HG03066 (cell line): ENCODE data around the gene CAPN6.

Source experiments
- ATAC-seq: cut with Tn5 transposase; IDR thresholded peaks from one replicate; pipeline ENCODE4 v1.9.1; 2021; ENCODE audit warnings: low read depth; ENCODE audit not compliant: unreplicated experiment

The CAPN6 gene, protein sequence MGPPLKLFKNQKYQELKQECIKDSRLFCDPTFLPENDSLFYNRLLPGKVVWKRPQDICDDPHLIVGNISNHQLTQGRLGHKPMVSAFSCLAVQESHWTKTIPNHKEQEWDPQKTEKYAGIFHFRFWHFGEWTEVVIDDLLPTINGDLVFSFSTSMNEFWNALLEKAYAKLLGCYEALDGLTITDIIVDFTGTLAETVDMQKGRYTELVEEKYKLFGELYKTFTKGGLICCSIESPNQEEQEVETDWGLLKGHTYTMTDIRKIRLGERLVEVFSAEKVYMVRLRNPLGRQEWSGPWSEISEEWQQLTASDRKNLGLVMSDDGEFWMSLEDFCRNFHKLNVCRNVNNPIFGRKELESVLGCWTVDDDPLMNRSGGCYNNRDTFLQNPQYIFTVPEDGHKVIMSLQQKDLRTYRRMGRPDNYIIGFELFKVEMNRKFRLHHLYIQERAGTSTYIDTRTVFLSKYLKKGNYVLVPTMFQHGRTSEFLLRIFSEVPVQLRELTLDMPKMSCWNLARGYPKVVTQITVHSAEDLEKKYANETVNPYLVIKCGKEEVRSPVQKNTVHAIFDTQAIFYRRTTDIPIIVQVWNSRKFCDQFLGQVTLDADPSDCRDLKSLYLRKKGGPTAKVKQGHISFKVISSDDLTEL

DNA sequence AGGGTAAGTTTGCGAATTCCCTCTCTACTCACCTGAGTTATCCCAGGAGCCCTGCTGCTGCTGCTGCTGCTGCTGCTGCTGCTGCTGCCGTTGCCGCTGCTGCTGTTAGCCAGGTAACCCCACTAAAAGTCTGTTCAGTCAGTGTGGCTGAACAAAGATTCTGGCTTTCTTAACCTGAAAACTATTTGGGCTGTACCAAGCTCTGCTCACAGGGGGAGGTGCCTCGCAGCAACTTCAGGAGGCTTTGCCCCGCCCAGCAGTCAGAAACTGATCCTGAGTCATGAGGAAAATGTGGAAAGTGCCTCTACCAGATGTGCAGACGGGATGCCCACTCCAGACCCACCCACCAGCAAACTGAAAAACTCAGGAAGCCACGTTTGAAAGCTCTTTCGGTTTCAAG lies at the start of gene CAPN6:
Gene CAPN6, minus strand, starts transcription at position 145 of the 400 bp plus-strand sequence. CDS start 6,547 bp downstream, outside the sequence.
- no peak for ATAC-seq

DNA sequence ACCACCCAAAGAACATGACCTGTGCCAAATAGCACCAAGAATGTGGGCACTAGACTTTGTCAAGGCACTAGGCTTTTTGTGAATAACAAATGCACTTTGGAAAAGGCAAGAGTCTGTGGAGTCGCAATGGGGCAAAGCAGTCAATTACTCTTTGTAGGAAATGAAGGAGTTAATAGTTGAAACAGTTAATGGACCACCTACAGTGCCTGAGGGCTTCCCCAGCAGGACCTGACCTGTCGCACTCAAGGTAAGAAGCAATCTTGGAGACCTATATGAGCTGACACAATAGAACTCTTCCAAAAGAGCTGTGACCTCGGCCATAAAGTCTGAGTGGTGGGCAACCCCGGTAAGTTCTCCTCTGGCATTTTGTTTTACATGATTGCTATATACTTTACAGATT lies 49.2 kb upstream of the CAPN6 start:
- no peak for ATAC-seq

DNA sequence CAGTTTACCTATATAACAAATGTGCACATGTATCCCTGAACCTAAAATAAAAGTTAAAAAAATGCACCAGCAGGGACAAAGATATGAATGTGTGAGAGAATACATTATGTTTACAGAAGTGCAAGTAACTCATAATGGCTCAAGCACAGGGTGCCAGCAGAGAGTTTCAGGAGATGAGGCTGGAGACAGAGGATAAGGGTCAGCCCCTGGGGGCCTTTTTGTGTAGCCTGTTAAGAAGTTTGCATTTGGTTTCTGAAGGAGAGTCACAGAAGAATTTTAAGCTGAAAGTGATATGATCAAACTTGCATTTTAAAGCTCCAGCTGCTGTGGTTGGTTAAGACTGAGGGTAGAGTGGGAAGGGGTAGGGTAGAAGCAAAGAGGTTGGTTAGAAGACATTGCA lies 48.6 kb upstream of the CAPN6 start:
- ATAC-seq, result no peak

DNA sequence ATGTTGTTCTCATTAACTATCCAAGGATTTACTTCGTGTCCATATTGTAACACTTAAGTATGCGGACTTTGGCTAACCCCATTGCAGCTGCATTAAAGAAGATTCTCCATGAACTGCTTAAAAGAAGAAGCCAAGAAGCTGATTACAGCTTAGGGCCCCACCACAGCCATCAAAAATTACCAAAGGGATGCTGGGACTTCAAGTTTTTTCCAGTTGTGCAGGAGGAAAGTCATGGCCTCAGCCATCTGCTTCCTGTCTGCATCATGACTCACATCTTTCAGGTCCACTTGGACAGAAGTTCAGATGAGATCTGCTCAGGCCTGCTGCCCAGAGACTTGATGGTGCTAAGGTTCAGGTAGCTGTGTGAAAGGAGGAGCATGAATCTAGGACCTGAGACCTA lies 38.8 kb upstream of the CAPN6 start:
- no peak for ATAC-seq

DNA sequence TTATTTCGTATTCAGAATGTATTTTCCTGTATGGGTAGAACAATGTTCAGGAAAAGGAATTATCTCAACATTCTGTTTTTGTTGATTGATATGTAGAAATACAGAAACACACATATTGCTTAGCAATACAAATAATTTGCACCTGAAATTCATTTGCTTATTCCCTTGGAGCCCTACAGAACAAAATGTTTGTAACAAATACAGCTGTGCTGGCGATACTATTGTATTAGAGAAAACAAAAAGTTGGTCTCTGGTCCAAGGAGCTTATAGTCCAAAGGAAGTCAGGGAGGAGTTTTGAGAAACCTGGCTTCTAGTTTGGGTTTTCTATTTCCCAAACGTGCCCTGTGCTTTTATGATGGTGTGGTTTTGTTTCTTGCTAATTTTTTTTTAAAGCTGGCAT lies 37.8 kb upstream of the CAPN6 start:
- ATAC-seq, result no peak

DNA sequence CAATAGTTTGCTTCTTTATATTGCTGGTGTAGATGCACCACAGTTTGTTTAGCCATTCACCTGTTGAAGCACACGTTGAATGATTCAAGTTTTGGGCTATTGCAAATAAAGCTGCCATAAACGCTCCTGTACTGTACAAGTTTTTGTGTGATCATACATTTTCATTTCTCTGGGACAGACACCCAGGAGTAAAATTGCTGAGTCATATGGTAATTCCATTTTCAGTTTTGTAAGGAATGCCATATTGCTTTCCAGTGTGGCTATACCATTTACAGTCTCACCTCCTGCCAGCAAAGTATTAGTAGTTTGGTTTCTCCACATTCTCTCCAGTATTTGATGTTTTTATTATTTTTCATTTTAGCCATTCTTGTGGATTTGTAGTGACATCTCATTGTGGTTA lies 32.0 kb upstream of the CAPN6 start:
- no peak for ATAC-seq

DNA sequence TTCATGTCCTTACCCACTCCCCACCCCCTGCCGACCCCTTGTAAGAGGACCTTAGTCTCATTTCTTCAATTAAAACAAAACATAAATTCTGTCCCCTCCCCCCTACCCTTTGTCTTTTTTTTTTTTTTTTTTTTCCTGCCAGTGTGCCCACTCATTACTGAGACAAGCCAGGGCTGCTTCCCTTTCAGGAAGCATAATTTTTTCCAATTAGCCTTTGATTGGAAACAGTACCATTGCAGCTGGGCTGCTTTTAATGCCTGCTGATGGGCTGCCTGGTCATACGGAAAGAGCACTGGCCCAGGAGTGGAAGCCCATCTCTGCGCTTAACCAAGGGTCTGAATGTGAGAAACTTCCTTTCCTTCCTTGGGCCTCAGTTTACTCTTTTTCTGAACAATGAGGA lies 18.6 kb upstream of the CAPN6 start:
- ATAC-seq, result no peak

DNA sequence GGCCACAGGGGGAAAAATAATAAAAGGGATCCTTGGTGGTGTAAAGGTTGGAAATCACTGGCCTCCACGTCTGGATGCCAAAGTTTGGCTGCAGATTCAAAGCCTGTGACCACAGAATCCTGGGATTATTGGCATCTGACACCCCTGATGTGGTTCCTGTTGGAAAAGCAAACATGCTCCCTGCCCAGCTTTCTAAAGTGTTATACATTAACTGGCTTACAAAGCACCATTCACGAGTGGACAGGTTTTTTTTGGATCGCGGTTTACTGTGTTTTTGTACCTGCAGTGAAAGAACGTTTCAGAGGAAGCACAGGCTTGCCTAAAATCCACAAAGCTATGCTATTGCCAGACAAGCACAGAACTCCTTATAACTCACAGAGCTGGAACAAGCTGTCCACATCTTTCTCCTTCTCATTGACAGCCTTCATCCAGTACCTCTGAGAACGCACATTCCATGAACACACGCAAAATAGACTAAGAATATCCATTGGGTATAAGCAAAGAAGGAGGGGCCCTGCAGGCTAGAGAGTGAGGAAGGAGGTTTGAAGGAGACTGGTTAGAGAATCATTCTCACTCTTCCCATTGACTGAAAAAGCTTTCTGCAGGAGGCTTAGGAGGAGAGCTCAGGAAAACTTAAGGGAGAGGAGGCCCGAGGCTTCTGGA lies 14.5 kb upstream of the CAPN6 start:
- ATAC-seq, result no peak

DNA sequence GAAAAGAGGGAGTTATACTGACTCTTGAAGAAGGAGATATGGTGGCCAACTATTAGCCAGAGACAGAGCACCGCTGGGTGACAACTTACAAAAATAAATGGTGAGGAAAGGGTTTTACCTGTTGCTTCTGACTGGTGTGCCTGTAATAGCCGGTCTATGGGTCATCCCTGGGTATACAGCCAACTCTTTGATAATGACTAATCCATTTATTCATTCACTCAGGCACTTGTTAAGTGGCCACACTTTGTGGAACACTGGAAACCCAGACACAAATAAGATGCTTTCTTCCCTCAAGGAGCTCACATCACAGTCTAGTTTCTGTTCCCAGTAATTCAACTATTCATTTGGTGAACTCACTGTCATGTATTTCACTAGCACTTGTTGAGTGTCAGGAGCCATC lies 13.2 kb upstream of the CAPN6 start:
- ATAC-seq, result no peak

DNA sequence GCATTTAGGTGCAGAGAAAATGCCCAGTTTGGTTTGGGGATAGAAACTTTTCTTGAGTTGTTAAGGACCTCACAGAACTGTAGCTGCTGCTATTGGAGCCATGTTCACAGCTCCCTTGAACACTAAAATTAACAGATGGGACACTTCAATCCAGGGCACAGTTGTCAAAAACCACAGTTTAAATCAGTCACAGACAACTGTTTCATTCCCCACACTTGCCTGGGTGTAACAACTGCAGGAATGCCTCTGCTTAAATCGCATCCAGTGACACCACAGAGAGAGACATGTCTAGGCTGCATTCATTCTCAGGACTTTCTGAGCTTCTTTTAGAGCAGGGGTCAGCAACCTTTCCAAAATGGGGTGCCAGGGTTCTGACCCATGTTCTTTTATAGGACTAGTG lies 12.7 kb upstream of the CAPN6 start:
- no peak for ATAC-seq

DNA sequence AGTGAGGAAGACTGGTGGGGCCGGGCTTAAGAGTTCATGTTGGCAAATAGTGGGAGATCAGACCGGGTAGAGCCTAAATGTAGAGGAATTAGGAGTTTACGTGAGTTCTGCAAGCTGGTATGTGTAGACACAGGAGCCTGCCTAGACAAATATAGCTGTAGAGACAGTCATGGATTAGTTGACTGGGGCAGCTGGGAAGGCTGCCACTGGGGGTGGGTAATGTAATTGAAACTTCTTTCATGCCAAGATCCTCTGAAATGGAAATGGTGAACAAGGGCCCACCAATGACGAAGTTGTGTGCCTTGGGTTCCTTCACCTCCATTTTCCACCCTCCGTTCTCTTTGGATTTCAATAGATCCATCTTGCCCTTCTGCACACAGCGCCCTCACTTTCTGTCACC lies 11.9 kb upstream of the CAPN6 start:
- ATAC-seq, result no peak

DNA sequence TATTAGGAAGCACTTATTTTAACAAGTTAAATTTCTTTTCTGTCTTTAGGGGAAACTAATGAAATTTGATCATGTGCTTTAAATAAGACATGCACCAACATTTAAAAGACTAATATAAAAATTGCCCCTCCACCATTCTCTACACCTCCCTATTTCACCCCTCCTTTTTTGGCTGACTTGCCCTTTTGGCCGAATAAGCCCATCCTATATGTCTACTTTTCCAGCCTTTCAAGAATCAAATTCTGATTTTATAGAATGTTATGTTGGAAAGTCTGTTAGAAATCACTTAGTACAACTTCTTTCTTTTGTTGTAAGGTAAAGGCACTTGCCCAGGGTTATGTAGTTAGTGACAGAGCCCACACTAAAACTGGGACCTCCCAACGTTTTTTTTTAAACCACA lies 1.8 kb downstream of the CAPN6 start:
- ATAC-seq, result no peak

DNA sequence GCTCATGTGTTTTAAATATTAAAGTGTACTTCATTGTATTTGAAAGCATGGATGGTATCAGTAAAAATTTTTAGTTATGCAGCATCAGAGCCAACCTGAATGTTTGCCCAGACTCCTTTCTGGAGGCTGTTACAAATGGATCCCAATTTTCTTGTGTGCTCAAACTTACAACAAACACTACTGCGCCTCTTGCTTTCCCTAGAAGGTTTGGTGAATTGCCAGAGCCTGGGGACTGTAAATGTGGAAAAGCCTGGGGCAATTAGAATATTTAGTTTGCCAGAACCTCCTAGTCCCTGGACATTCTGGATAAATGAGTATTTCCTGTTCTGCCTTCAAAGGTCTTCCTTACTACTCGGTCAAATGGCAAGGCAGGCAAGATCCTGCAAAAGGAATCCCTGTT lies 4.8 kb downstream of the CAPN6 start:
- no peak for ATAC-seq

DNA sequence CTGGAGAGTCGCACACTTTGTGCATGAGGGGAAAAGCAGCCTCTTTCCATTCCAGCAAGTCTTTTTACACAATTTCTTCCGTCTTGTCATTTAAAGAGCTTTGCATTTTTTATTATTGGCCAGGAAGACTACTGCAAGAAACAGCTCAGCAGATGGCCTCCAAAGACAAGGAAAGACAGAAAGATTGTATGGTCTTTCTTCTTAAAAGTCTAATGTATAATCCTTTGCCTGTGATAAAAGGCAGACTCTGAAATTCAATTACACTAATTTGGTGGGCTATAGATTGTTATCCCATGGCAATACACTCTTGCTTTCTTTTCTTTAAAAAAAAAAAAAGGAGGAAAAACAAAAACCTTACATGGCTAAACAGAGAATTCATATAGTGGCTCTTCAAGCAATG lies 5.9 kb downstream of the CAPN6 start:
- no peak for ATAC-seq

DNA sequence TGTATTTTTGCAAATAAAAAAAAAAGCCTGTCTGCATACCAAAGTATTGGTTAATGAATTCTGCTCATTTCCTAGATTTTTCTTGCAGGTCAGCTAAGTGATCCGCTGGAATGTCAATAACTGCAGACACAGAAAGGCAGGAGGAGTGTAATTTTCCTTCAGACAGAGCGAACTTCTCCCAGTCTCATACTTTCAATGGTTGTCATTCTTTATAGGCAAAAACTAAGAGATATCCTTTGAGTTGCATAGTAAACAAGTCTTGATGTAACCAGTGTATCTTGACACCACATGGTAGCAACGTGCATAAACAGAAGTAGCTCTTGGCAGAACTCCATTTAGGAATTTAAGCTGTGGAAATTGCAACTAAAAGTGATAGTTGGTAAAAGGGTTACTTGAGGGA lies 8.2 kb downstream of the CAPN6 start:
- no peak for ATAC-seq

DNA sequence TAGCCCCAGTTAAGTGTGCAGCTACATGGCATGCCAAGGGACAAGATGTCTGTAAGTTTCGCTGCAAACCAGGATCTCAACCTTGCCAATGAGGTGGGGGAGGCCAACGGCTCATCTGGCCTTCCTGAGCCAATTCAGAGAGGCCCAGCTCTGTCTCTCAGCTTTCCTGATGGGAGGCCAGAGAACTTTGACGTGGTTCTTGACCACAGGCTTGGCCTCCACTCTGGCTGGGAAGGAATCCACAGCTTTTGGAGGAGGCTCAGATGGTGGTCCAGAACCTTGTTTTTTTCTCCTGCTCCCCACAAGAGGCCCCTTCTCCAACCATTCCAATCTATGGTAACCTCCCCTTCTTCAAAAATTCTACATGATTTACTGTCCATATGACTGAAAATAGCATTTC lies 9.8 kb downstream of the CAPN6 start:
- ATAC-seq, result no peak

DNA sequence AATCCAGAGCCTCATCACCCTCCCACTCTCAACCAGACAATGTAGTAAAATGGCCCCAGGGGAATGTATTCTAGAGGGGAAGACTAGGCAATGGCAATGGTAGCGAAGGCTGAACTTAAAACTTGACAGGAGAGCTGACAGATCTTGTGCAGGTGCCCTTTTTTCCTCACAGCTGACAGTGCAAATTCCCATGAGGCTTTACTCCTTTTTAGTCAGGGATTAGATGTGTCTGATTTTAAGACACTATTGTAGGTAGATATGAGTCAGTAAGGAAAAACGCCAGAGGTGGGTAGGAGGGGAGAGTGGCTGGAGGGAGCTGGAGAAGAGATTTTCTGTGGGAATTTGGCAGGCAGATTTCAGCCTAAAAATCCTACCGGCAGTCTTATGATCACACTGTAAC lies 10.7 kb downstream of the CAPN6 start:
- no peak for ATAC-seq

DNA sequence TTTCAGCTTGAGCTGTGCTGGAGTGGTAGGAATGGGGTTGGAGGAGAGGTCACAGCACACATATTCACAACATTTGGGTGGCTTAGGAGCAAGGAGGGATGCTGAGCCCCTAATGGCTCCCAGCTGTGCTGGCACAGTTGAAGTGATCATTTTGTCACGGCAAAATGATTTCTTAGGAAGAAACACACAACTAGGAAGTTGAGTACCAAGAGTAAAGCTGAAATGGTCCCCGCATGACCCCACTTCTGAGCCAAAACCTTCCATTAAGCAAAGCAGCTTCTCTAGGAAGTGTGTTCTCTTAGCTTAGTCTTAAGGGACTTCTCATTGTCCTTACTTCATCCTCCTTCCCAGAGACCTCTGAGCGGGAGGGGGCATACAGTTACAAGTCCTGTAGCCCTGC lies 12.6 kb downstream of the CAPN6 start:
- no peak for ATAC-seq

DNA sequence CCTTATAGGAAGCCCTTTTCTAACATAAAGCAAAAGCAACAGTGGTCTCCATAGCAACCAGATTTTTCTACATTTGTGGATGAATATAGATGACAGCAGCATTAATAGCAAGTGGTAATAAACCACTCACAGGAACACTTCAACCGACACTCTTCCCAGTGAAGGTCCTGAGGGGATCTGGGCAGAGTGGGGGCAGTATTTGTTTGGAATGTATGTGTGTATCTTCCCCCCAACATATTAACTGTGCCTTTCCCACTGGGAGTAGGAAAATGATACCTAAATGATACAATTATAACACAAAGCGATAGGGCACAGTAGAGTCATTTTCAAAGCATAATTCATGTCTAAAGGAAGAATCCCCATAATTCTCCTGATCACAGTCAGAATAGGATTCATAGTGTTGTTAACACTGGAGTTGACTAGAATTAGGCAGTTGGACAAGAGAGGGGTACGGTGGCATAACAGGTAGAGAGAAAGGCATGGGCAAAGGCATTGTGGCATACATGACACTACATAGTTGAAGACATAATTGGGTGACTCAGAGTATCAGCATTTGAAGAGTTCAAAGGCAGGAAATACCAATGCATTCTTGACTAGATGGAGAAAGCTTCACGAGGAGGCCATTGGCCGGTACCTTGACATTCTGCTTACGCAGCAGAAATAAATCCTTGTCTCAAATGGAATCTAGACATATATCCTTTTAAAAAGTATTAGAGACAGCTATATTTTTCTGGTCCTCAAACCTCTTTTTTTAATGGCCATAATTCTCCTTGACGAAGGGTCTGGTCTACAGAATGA lies 15.2 kb downstream of the CAPN6 start:
- ATAC-seq, result no peak

DNA sequence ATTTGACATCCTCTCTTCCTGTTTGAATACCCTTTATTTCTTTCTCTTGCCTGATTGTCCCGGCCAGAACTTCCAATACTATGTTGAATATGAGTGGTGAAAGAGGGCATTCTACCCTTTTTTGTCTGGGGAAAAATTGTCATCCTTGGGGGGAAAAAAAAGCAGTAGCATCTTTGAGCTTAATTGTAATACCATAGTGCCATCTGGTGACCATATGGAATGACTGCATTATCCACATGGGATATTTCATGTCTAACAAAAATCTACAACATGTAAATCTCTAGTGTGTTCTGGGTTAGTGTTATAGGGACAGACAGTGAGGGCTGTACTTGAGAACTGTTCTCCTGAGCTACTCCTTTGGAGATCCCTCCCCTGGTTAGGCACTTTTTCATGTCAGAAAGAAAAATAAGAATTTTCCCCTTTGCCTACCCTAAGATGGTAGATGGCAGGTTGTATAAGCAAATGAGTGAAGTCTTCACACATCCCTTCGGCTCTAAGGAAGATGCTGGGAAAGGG lies 26.0 kb downstream of the CAPN6 start:
- no peak for ATAC-seq

DNA sequence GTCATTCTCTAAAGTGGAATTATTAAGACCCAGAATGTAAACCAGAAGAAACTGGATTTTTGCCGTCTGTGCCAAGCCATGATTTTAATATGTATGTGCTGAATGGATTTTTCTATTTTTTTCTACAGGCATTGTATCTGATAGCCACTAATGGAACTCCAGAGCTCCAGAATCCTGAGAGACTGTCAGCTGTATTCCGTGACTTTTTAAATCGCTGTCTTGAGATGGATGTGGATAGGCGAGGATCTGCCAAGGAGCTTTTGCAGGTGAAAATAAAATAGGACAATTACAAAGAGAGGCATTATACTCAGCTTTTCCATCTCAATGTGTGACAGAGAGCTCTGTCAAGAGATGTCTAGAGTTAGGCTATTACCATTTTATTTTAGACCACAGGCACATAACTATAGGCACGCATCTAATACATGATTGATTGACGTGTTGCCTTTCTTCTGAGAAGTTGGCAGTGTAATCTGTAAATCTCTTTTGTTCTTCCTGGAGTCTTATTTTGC lies 53.9 kb downstream of the CAPN6 start:
- ATAC-seq, result no peak
